ENCODE data around the gene MRPS9. TPM values are rescaled to one million over a fixed set of nuclear protein-coding genes. Genes with fewer than 3 reads are reported as not detected.

The MRPS9 gene
- total and polyA plus RNA-seq, 2 experiments from 2014 or later: 64.7 to 78.9 TPM

GRCh38 chr2:105111365-105112150, 73.7 kb downstream of the MRPS9 start:
- no peak overlapping the region for H3K4me3 ChIP-seq
- H3K27me3 ChIP-seq (ENCODE audit: insufficient read depth): no peaks in the 10 kb centered on the region
- Mint-ChIP-seq H3K9me3 (no peaks in the 10 kb centered on the region; the same call in 2 of the 3 replicates), H3K4me1 (peaks cover 21% of the 10 kb centered on the region), H3K27me3 (ENCODE audit: insufficient read depth, low read depth, poor library complexity) (peaks cover 10% of the 10 kb centered on the region), H3K27ac (no peak overlapping the region), H3K4me3 (no peak overlapping the region), H3K36me3 (ENCODE audit: low read depth) (no peaks in the 10 kb centered on the region)
- DNase-seq (ENCODE audit: low spot score): no peak
- no peak overlapping the region for H2AFZ ChIP-seq
- peaks cover 12% of the 10 kb centered on the region for H3K4me1 ChIP-seq (ENCODE audit: insufficient read depth)
- no peaks in the 10 kb centered on the region for H3F3A ChIP-seq (replicated peaks; ENCODE audit: low read depth)
- no peaks in the 10 kb centered on the region for H3K9me2 ChIP-seq (ENCODE audit: insufficient read depth)
- no peak overlapping the region for H3K27ac ChIP-seq (ENCODE audit: low read depth)
- no peaks in the 10 kb centered on the region for H3K36me3 ChIP-seq (ENCODE audit: insufficient read depth)
- H3K4me2 ChIP-seq: no peak overlapping the region
- H3K79me2 ChIP-seq (replicated peaks; ENCODE audit: insufficient read depth): no peaks in the 10 kb centered on the region
- TF ChIP-seq NANOG (IDR thresholded peaks at IDR 0.05; ENCODE audit: borderline replicate concordance) (no peak), ETS1 (IDR thresholded peaks at IDR 0.05) (no peak), STAT1 (IDR thresholded peaks at IDR 0.05; ENCODE audit: unreplicated experiment) (no peak), EZH2phosphoT487 (IDR thresholded peaks at IDR 0.05; ENCODE audit: unreplicated experiment) (no peak), JUNB (IDR thresholded peaks at IDR 0.05; ENCODE audit: unreplicated experiment) (no peak), ZNF114 (CRISPR knock-in tag; IDR thresholded peaks at IDR 0.05) (no peak), CREB1 (CRISPR knock-in tag; IDR thresholded peaks at IDR 0.05; ENCODE audit: low read depth) (no peak), ZNF462 (CRISPR knock-in tag; IDR thresholded peaks at IDR 0.05) (no peak), ZNF331 (CRISPR knock-in tag; IDR thresholded peaks at IDR 0.05; ENCODE audit: low read depth) (no peak)
- no peaks in the 10 kb centered on the region for H4K20me1 ChIP-seq (replicated peaks; ENCODE audit: insufficient read depth)
- no peak for ATAC-seq

Data from GM23338 (cell line).